ENCODE results near the gene ZNF444. TPM values are rescaled to one million over a fixed set of nuclear protein-coding genes. Genes with fewer than 3 reads are reported as not detected.

The ZNF444 gene
- total and polyA plus RNA-seq, 9 of the 15 experiments (the other 6 are each of a cell fraction or from before 2014, with no cell fraction given), result 0.39 to 40.0 (median 6.9) TPM

DNA sequence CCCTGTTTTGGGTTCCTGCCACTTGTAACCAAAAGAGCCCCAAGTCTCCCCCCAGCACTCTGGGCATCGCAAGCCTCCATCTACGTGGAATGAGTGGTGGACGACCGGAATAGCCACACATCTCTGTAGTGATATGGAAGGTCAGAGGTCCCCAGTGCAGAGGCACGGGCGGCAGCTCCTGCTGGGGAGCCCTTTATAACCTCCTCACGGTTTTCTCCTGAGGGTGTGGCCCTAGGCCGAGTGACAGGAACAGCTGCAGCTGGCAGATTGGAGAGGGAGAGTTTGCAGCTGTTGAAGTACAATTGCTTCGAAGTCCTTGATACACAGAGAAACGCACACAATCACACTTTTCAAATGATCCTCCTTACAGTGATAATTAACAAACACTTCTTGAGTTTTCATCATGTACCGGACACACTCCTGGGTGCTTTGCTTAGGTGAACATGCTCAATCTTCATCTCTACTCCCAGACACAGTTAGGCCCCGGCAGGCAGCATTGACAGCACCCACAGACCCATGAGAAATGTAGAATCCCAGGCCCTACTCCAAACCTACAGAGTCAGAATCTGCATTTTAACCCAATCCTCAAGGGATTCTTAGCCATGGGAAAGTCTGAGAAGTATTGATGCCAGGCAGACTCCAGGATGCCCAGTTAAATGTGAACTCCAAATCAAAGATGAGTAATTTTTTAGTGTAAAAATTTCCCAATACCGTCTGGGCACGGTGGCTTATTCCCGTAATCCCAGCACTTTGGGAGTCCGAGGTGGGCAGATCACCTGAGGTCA is 15.1 kb upstream of the ZNF444 start (continued):
- TF ChIP-seq, protein P1, sequence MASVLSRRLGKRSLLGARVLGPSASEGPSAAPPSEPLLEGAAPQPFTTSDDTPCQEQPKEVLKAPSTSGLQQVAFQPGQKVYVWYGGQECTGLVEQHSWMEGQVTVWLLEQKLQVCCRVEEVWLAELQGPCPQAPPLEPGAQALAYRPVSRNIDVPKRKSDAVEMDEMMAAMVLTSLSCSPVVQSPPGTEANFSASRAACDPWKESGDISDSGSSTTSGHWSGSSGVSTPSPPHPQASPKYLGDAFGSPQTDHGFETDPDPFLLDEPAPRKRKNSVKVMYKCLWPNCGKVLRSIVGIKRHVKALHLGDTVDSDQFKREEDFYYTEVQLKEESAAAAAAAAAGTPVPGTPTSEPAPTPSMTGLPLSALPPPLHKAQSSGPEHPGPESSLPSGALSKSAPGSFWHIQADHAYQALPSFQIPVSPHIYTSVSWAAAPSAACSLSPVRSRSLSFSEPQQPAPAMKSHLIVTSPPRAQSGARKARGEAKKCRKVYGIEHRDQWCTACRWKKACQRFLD (CRISPR knock-in tag; IDR thresholded peaks at IDR 0.05), result 0 out of 2 replicates have a peak, but pooled peaks have one; percentile 1
- TF ChIP-seq PKNOX1 (IDR thresholded peaks at IDR 0.05) (peak; percentile 83), ZNF174 (CRISPR knock-in tag; IDR thresholded peaks at IDR 0.05) (no peak), NCOR1 (IDR thresholded peaks at IDR 0.05) (peak; percentile 86), FOXM1 (IDR thresholded peaks at IDR 0.05; ENCODE audit: low read depth) (peak; percentile 50; the same call in 1 of the 2 replicates), FOXM1 (CRISPR knock-in tag; IDR thresholded peaks at IDR 0.05; ENCODE audit: low read depth) (no peak), DPF2 (IDR thresholded peaks at IDR 0.05) (peak; percentile 86), SMARCC2 (IDR thresholded peaks at IDR 0.05; ENCODE audit: low read depth) (peak; percentile 47; the same call in 1 of the 2 replicates), ARNT (IDR thresholded peaks at IDR 0.05) (0 out of 4 replicates have a peak, but pooled peaks have one; percentile 30 to 38), ZNF668 (CRISPR knock-in tag; IDR thresholded peaks at IDR 0.05) (no peak), ZNF384 (IDR thresholded peaks at IDR 0.05; ENCODE audit: low read depth, low read length) (no peak), SNIP1 (IDR thresholded peaks at IDR 0.05; ENCODE audit: low read depth) (no peak), SRSF3 (IDR thresholded peaks at IDR 0.05; ENCODE audit: insufficient read depth, low read length) (no peak), ARID2 (IDR thresholded peaks at IDR 0.05) (no peak), TAL1 (IDR thresholded peaks at IDR 0.05) (peak; percentile 90), LEF1 (IDR thresholded peaks at IDR 0.05) (peak; percentile 71; the same call in 1 of the 2 replicates), EGR1 (conservative IDR thresholded peaks at IDR 0.05) (no peak)
- TF ChIP-seq, protein P2, sequence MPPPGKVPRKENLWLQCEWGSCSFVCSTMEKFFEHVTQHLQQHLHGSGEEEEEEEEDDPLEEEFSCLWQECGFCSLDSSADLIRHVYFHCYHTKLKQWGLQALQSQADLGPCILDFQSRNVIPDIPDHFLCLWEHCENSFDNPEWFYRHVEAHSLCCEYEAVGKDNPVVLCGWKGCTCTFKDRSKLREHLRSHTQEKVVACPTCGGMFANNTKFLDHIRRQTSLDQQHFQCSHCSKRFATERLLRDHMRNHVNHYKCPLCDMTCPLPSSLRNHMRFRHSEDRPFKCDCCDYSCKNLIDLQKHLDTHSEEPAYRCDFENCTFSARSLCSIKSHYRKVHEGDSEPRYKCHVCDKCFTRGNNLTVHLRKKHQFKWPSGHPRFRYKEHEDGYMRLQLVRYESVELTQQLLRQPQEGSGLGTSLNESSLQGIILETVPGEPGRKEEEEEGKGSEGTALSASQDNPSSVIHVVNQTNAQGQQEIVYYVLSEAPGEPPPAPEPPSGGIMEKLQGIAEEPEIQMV (tag; conservative IDR thresholded peaks at IDR 0.05; ENCODE audit: low read depth), result no peak
- TF ChIP-seq, protein P3, sequence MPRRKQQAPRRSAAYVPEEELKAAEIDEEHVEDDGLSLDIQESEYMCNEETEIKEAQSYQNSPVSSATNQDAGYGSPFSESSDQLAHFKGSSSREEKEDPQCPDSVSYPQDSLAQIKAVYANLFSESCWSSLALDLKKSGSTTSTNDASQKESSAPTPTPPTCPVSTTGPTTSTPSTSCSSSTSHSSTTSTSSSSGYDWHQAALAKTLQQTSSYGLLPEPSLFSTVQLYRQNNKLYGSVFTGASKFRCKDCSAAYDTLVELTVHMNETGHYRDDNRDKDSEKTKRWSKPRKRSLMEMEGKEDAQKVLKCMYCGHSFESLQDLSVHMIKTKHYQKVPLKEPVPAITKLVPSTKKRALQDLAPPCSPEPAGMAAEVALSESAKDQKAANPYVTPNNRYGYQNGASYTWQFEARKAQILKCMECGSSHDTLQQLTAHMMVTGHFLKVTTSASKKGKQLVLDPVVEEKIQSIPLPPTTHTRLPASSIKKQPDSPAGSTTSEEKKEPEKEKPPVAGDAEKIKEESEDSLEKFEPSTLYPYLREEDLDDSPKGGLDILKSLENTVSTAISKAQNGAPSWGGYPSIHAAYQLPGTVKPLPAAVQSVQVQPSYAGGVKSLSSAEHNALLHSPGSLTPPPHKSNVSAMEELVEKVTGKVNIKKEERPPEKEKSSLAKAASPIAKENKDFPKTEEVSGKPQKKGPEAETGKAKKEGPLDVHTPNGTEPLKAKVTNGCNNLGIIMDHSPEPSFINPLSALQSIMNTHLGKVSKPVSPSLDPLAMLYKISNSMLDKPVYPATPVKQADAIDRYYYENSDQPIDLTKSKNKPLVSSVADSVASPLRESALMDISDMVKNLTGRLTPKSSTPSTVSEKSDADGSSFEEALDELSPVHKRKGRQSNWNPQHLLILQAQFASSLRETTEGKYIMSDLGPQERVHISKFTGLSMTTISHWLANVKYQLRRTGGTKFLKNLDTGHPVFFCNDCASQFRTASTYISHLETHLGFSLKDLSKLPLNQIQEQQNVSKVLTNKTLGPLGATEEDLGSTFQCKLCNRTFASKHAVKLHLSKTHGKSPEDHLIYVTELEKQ (CRISPR knock-in tag; IDR thresholded peaks at IDR 0.05), result no peak
- TF ChIP-seq, protein P4, sequence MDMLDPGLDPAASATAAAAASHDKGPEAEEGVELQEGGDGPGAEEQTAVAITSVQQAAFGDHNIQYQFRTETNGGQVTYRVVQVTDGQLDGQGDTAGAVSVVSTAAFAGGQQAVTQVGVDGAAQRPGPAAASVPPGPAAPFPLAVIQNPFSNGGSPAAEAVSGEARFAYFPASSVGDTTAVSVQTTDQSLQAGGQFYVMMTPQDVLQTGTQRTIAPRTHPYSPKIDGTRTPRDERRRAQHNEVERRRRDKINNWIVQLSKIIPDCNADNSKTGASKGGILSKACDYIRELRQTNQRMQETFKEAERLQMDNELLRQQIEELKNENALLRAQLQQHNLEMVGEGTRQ (CRISPR knock-in tag; IDR thresholded peaks at IDR 0.05), result no peak
